ENCODE results near the gene MICU1.

DNA sequence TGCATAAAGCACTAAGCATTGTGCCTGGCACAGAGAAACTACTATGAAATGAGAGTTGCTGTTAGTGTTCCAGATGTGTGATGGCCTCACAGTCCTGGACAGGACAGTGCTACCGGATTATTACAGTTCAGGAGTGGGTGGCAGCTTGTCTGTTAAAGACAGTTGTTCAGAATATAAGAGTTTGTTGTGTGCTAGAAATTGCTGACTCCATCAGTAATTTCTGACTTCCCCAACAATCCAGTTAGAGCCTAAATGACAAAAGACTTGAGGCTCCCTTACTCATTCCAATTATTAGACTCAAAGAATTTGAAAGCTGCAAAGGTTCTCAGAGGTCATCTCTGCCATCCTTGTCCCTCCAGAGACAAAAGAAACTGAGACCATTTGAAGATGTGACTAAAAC is 236.9 kb downstream of the MICU1 start:
- TF ChIP-seq, protein P1, sequence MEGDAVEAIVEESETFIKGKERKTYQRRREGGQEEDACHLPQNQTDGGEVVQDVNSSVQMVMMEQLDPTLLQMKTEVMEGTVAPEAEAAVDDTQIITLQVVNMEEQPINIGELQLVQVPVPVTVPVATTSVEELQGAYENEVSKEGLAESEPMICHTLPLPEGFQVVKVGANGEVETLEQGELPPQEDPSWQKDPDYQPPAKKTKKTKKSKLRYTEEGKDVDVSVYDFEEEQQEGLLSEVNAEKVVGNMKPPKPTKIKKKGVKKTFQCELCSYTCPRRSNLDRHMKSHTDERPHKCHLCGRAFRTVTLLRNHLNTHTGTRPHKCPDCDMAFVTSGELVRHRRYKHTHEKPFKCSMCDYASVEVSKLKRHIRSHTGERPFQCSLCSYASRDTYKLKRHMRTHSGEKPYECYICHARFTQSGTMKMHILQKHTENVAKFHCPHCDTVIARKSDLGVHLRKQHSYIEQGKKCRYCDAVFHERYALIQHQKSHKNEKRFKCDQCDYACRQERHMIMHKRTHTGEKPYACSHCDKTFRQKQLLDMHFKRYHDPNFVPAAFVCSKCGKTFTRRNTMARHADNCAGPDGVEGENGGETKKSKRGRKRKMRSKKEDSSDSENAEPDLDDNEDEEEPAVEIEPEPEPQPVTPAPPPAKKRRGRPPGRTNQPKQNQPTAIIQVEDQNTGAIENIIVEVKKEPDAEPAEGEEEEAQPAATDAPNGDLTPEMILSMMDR (IDR thresholded peaks at IDR 0.05), result no peak
- no peak for TF ChIP-seq POLR2A (IDR thresholded peaks at IDR 0.05)
